OCI-LY3 (cell line): ENCODE measurements around the gene CD63.

Experiments used
- H2AFZ ChIP-seq: fragments of 200-600, 300-600 bp; shearing (Covaris generic); 2 replicates; pipeline ENCODE4 v1.6.0; 2014; ENCODE audit warnings: antibody characterized with exemption, low read depth, low read length
- H3K27ac ChIP-seq: fragments of 200-600, 300-600 bp; sonication (generic); 2 replicates; pipeline ENCODE4 v1.5.1; 2014; ENCODE audit warnings: mild to moderate bottlenecking, low read length, moderate library complexity, mixed read lengths
- H3K27me3 ChIP-seq: fragments of 200-600, 300-600 bp; sonication (generic); 2 replicates; pipeline ENCODE4 v1.6.1; 2014; ENCODE audit warnings: low read depth, low read length, mixed read lengths
- H3K36me3 ChIP-seq: fragments of 200-600, 300-600 bp; sonication (generic); replicated peaks from 2 replicates; pipeline ENCODE3; 2014; ENCODE audit warnings: low read depth, low read length, mixed read lengths
- H3K4me1 ChIP-seq: fragments of 300-600, 200-600 bp; sonication (generic); 2 replicates; pipeline ENCODE4 v1.6.1; 2014; ENCODE audit warnings: low read length, mixed read lengths
- H3K4me2 ChIP-seq: fragments of 200-600, 300-600 bp; sonication (generic); 2 replicates; pipeline ENCODE4 v1.6.1; 2014; ENCODE audit warnings: low read length, mixed read lengths
- H3K4me3 ChIP-seq: fragments of 300-600, 200-600 bp; sonication (generic); 2 replicates; pipeline ENCODE4 v1.5.1; 2014; ENCODE audit warnings: antibody characterized with exemption, mild to moderate bottlenecking, low read length, moderate library complexity
- H3K79me2 ChIP-seq: fragments of 300-600, 200-600 bp; shearing (Covaris generic); 2 replicates; pipeline ENCODE4 v1.6.1; 2014; ENCODE audit warnings: mild to moderate bottlenecking, low read length, mixed read lengths
- H3K9ac ChIP-seq: fragments of 300-600, 200-600 bp; shearing (Covaris generic); 2 replicates; pipeline ENCODE4 v1.6.0; 2014; ENCODE audit warnings: mild to moderate bottlenecking, low read length, moderate library complexity
- H3K9me3 ChIP-seq: fragments of 200-600, 300-600 bp; shearing (Covaris generic); 2 replicates; pipeline ENCODE4 v1.6.1; 2014; ENCODE audit warnings: low read length, mixed read lengths; ENCODE audit not compliant: insufficient read depth
- H4K20me1 ChIP-seq: fragments of 200-600, 300-600 bp; sonication (generic); 2 replicates; pipeline ENCODE4 v1.6.1; 2016; ENCODE audit warnings: low read length, mixed read lengths; ENCODE audit not compliant: insufficient read depth
- CTCF ChIP-seq: fragments of 200-600, 300-600 bp; sonication (generic); IDR thresholded peaks from 2 replicates; pipeline ENCODE4 v1.5.1; 2014; ENCODE audit warnings: antibody characterized with exemption, low read length, low read depth
- EZH2phosphoT487 ChIP-seq: fragments of 200-600 bp; shearing (Covaris generic); IDR thresholded peaks from 2 replicates; pipeline ENCODE4 v1.6.1; 2018; ENCODE audit warnings: antibody characterized with exemption, mixed run types, low read depth

Gene CD63

GRCh38 chr12:55729819-55730818, 1.3 kb upstream of the CD63 start:
- peak overlapping the region; percentile 87 for H3K4me3 ChIP-seq
- no peaks in the 10 kb centered on the region for H3K9me3 ChIP-seq
- H3K4me2 ChIP-seq, result peak overlapping the region; percentile 93
- H3K36me3 ChIP-seq, result no peaks in the 10 kb centered on the region
- H3K4me1 ChIP-seq, result peaks cover 15% of the 10 kb centered on the region
- no peak overlapping the region; the same call in 1 of the 2 replicates for H2AFZ ChIP-seq
- H3K79me2 ChIP-seq, result peaks cover 13% of the 10 kb centered on the region
- no peak overlapping the region for H3K27ac ChIP-seq
- H3K9ac ChIP-seq, result peak overlapping the region; percentile 88
- no peaks in the 10 kb centered on the region for H3K27me3 ChIP-seq
- TF ChIP-seq EZH2phosphoT487, result no peak
- peak; percentile 7; the same call in 1 of the 2 replicates for TF ChIP-seq CTCF
- no peaks in the 10 kb centered on the region for H4K20me1 ChIP-seq

- Histone ChIP-seq H3K4me2 (peak overlapping the region; percentile 93), H3K4me3 (peak overlapping the region; percentile 87), H3K27me3 (no peaks in the 10 kb centered on the region), H2AFZ (no peak overlapping the region), H3K9ac (peak overlapping the region; percentile 88), H3K4me1 (peaks cover 15% of the 10 kb centered on the region), H3K9me3 (no peaks in the 10 kb centered on the region), H3K27ac (peak overlapping the region; percentile 24; the same call in 1 of the 2 replicates), H3K36me3 (peaks cover 7% of the 10 kb centered on the region), H4K20me1 (no peaks in the 10 kb centered on the region), H3K79me2 (peaks cover 13% of the 10 kb centered on the region)
- TF ChIP-seq EZH2phosphoT487 (no peak), CTCF (no peak)
These were observed 447 bp downstream of the CD63 start for GRCh38 chr12:55728186-55728938.

- Histone ChIP-seq H3K4me3 (peak overlapping the region; percentile 87), H3K4me2 (peak overlapping the region; percentile 93), H3K4me1 (peaks cover 15% of the 10 kb centered on the region), H3K36me3 (peaks cover 7% of the 10 kb centered on the region), H3K27me3 (no peaks in the 10 kb centered on the region), H2AFZ (no peak overlapping the region), H3K27ac (no peak overlapping the region), H3K79me2 (peaks cover 13% of the 10 kb centered on the region), H3K9me3 (no peaks in the 10 kb centered on the region), H3K9ac (peak overlapping the region; percentile 88), H4K20me1 (no peaks in the 10 kb centered on the region)
- TF ChIP-seq EZH2phosphoT487 (no peak), CTCF (no peak)
These were observed 1.1 kb downstream of the CD63 start for GRCh38 chr12:55727643-55728185.
